Measurements from ENCODE around the gene AFAP1L1.

- TF ChIP-seq CTCF (conservative IDR thresholded peaks at IDR 0.05; ENCODE audit: low read length) (no peak), EZH2phosphoT487 (IDR thresholded peaks at IDR 0.05; ENCODE audit: borderline replicate concordance, low read depth, low read length) (no peak)
Measured at GRCh38 chr5:149319174-149319573, 47.5 kb downstream of the AFAP1L1 start.

Measured in OCI-LY7 (cell line).